ENCODE measurements around the gene SEMA3D.

Gene SEMA3D

DNA sequence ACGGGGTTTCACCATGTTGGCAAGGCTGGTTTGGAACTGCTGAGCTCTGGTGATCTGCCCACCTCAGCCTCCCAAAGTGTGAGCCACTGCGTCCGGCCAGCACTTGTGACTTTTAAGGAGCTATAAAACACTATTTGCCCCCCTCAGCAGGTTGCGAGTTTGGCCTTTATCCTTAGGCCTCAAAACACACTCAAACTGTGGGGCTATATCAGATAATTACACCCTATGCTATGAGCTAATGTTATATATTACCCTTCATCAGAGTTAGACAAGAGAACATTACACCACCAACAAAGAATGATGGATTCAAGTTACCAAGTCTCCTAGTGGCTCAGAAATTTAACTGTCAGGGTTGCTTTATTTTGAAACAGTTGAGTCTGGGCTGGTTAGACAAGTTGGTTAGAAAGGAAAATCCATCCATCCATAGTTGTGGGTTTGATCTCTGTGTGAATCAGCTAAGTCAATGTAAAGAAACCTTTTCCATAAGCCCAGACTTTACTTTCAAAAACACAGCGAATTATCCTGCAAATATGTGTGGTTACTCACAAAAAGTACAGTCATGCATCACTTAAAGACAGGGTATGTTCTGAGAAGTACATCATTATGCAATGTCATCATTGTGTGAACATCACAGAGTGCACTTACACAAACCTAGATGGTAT lies 115.8 kb downstream of the SEMA3D start:
- Histone ChIP-seq H3K9me3 (ENCODE audit: control insufficient read depth, low read depth, low read length) (no peaks in the 10 kb centered on the region), H3K36me3 (ENCODE audit: control insufficient read depth, low read depth, low read length) (no peaks in the 10 kb centered on the region), H3K27ac (ENCODE audit: low read length) (no peak overlapping the region), H3K4me3 (ENCODE audit: low read length) (no peak overlapping the region), H3K27me3 (ENCODE audit: control insufficient read depth, insufficient read depth, low read length) (no peaks in the 10 kb centered on the region), H3K9ac (ENCODE audit: low read length) (no peak overlapping the region), H3K4me1 (ENCODE audit: control insufficient read depth, low read depth, low read length) (peaks cover 3% of the 10 kb centered on the region)

- Histone ChIP-seq H3K9ac (ENCODE audit: low read length) (no peak overlapping the region), H3K9me3 (ENCODE audit: control insufficient read depth, low read depth, low read length) (no peaks in the 10 kb centered on the region), H3K27me3 (ENCODE audit: control insufficient read depth, insufficient read depth, low read length) (no peaks in the 10 kb centered on the region)
Measured at GRCh38 chr7:85068799-85069198, 118.1 kb downstream of the SEMA3D start.

GRCh38 chr7:85067371-85067770 lies 119.5 kb downstream of the SEMA3D start:
- H3K4me1 ChIP-seq (ENCODE audit: control insufficient read depth, low read depth, low read length), result peaks cover 5% of the 10 kb centered on the region
- no peaks in the 10 kb centered on the region for H3K36me3 ChIP-seq (ENCODE audit: control insufficient read depth, low read depth, low read length)
- no peak overlapping the region for H3K27ac ChIP-seq (ENCODE audit: low read length)
- H3K9ac ChIP-seq (ENCODE audit: low read length), result no peak overlapping the region
- H3K4me3 ChIP-seq (ENCODE audit: low read length), result no peak overlapping the region
- H3K27me3 ChIP-seq (ENCODE audit: control insufficient read depth, insufficient read depth, low read length), result no peaks in the 10 kb centered on the region
- no peaks in the 10 kb centered on the region for H3K9me3 ChIP-seq (ENCODE audit: control insufficient read depth, low read depth, low read length)

More at GRCh38 chr7:85068799-85069198, 118.1 kb downstream of the SEMA3D start:
- Histone ChIP-seq H3K27ac (ENCODE audit: low read length) (no peak overlapping the region), H3K36me3 (ENCODE audit: control insufficient read depth, low read depth, low read length) (no peaks in the 10 kb centered on the region), H3K4me3 (ENCODE audit: low read length) (no peak overlapping the region), H3K4me1 (ENCODE audit: control insufficient read depth, low read depth, low read length) (peaks cover 5% of the 10 kb centered on the region)

DNA sequence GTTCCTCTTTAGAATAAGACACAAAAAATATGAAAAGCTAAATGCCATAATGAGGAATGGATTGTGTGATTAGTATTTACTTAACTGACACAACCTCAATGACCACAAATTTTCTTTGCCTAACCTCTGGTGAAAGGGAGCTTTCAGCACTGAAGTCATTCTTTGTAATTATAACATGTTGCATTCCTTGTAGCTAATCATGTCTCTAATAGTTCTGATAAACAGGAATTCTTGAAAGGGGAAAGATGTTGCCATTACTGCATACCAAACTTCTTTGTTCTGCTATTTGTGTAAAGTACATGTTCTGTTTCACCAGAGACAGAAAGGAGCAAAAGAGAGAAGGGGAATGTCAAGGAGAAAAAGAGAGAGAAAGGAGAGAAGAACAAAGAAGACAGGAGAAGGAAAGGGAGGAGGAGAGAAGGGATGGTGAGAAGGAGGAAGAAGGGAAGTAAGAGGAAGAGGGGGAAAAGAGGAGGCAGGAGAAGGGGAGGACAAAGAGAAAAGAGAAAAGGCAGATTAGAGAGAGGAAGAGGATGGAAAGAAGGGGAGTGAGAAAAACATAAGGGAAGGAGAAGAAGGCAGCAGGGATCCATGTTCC lies 120.9 kb downstream of the SEMA3D start:
- Histone ChIP-seq H3K27ac (ENCODE audit: low read length) (no peak overlapping the region), H3K36me3 (ENCODE audit: control insufficient read depth, low read depth, low read length) (no peaks in the 10 kb centered on the region), H3K9ac (ENCODE audit: low read length) (no peak overlapping the region), H3K4me3 (ENCODE audit: low read length) (no peak overlapping the region), H3K4me1 (ENCODE audit: control insufficient read depth, low read depth, low read length) (peaks cover 5% of the 10 kb centered on the region), H3K9me3 (ENCODE audit: control insufficient read depth, low read depth, low read length) (no peaks in the 10 kb centered on the region), H3K27me3 (ENCODE audit: control insufficient read depth, insufficient read depth, low read length) (no peaks in the 10 kb centered on the region)

- Histone ChIP-seq H3K9ac (ENCODE audit: low read length) (no peak overlapping the region), H3K27ac (ENCODE audit: low read length) (no peak overlapping the region), H3K9me3 (ENCODE audit: control insufficient read depth, low read depth, low read length) (no peaks in the 10 kb centered on the region), H3K27me3 (ENCODE audit: control insufficient read depth, insufficient read depth, low read length) (no peaks in the 10 kb centered on the region), H3K36me3 (ENCODE audit: control insufficient read depth, low read depth, low read length) (no peaks in the 10 kb centered on the region), H3K4me1 (ENCODE audit: control insufficient read depth, low read depth, low read length) (peaks cover 5% of the 10 kb centered on the region), H3K4me3 (ENCODE audit: low read length) (no peak overlapping the region)
Measured at GRCh38 chr7:85065306-85065705, 121.5 kb downstream of the SEMA3D start.

- H3K9me3 ChIP-seq (ENCODE audit: control insufficient read depth, low read depth, low read length), result no peaks in the 10 kb centered on the region
- no peaks in the 10 kb centered on the region for H3K27me3 ChIP-seq (ENCODE audit: control insufficient read depth, insufficient read depth, low read length)
- H3K9ac ChIP-seq (ENCODE audit: low read length), result no peak overlapping the region
- peaks cover 5% of the 10 kb centered on the region for H3K4me1 ChIP-seq (ENCODE audit: control insufficient read depth, low read depth, low read length)
- H3K27ac ChIP-seq (ENCODE audit: low read length), result no peak overlapping the region
- no peak overlapping the region for H3K4me3 ChIP-seq (ENCODE audit: low read length)
- no peaks in the 10 kb centered on the region for H3K36me3 ChIP-seq (ENCODE audit: control insufficient read depth, low read depth, low read length)
Measured at GRCh38 chr7:85062651-85063050, 124.2 kb downstream of the SEMA3D start.

- H3K27ac ChIP-seq (ENCODE audit: low read length), result no peak overlapping the region
- peaks cover 5% of the 10 kb centered on the region for H3K4me1 ChIP-seq (ENCODE audit: control insufficient read depth, low read depth, low read length)
- no peaks in the 10 kb centered on the region for H3K9me3 ChIP-seq (ENCODE audit: control insufficient read depth, low read depth, low read length)
- no peak overlapping the region for H3K4me3 ChIP-seq (ENCODE audit: low read length)
- H3K27me3 ChIP-seq (ENCODE audit: control insufficient read depth, insufficient read depth, low read length), result no peaks in the 10 kb centered on the region
- no peak overlapping the region for H3K9ac ChIP-seq (ENCODE audit: low read length)
- no peaks in the 10 kb centered on the region for H3K36me3 ChIP-seq (ENCODE audit: control insufficient read depth, low read depth, low read length)
Measured at GRCh38 chr7:85061456-85061855, 125.4 kb downstream of the SEMA3D start.

DNA sequence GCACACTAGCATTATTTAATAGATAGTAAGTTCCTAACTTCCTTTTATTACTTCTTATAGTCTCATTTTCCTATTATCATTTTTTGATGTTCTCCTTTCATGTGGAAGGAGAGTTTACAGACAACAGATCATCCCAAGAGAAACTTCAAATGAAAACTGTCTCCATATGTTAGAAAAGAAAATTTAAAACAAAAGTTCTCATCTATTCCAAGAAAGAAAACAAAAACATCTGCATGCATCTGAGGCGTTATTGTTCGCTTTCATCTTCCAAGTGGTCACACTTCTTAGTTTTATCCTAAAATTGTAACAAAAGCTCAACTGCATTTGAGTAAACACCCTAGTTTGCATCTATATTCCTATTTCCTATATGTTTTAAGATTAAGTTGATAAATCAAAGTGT lies 126.2 kb downstream of the SEMA3D start:
- no peaks in the 10 kb centered on the region for H3K36me3 ChIP-seq (ENCODE audit: control insufficient read depth, low read depth, low read length)
- no peaks in the 10 kb centered on the region for H3K27me3 ChIP-seq (ENCODE audit: control insufficient read depth, insufficient read depth, low read length)

DNA sequence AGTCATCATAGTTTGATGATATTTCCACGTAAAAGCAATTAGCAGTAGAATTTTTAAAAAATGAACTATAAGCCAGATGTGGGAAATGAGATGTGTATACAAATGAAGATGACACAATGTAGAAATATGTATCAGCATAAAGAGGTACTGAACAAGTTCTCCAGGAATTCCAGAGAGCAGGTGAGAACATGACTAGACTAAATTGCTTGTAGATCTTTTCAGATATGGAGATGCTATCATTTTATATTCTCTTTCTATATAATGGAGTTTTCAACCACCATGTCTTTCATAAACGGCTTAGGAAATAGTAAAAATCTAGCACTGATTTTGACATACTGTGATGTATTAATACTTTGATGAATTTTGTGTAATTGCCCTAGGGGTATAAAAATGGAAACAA lies 130.9 kb downstream of the SEMA3D start:
- no peak overlapping the region for H3K27ac ChIP-seq (ENCODE audit: low read length)
- no peaks in the 10 kb centered on the region for H3K9me3 ChIP-seq (ENCODE audit: control insufficient read depth, low read depth, low read length)
- H3K36me3 ChIP-seq (ENCODE audit: control insufficient read depth, low read depth, low read length), result no peaks in the 10 kb centered on the region
- H3K4me3 ChIP-seq (ENCODE audit: low read length), result no peak overlapping the region
- no peak overlapping the region for H3K9ac ChIP-seq (ENCODE audit: low read length)
- no peaks in the 10 kb centered on the region for H3K27me3 ChIP-seq (ENCODE audit: control insufficient read depth, insufficient read depth, low read length)
- H3K4me1 ChIP-seq (ENCODE audit: control insufficient read depth, low read depth, low read length), result peaks cover 7% of the 10 kb centered on the region

More for the DNA sequence above, 126.2 kb downstream of the SEMA3D start:
- Histone ChIP-seq H3K9me3 (ENCODE audit: control insufficient read depth, low read depth, low read length) (no peaks in the 10 kb centered on the region), H3K4me3 (ENCODE audit: low read length) (no peak overlapping the region), H3K9ac (ENCODE audit: low read length) (no peak overlapping the region), H3K4me1 (ENCODE audit: control insufficient read depth, low read depth, low read length) (no peaks in the 10 kb centered on the region), H3K27ac (ENCODE audit: low read length) (no peak overlapping the region)

GRCh38 chr7:85055196-85055595 lies 131.7 kb downstream of the SEMA3D start:
- H3K9me3 ChIP-seq (ENCODE audit: control insufficient read depth, low read depth, low read length), result no peaks in the 10 kb centered on the region
- no peak overlapping the region for H3K4me3 ChIP-seq (ENCODE audit: low read length)
- no peaks in the 10 kb centered on the region for H3K36me3 ChIP-seq (ENCODE audit: control insufficient read depth, low read depth, low read length)
- no peak overlapping the region for H3K27ac ChIP-seq (ENCODE audit: low read length)
- peaks cover 7% of the 10 kb centered on the region for H3K4me1 ChIP-seq (ENCODE audit: control insufficient read depth, low read depth, low read length)
- H3K9ac ChIP-seq (ENCODE audit: low read length), result no peak overlapping the region
- H3K27me3 ChIP-seq (ENCODE audit: control insufficient read depth, insufficient read depth, low read length), result no peaks in the 10 kb centered on the region

DNA sequence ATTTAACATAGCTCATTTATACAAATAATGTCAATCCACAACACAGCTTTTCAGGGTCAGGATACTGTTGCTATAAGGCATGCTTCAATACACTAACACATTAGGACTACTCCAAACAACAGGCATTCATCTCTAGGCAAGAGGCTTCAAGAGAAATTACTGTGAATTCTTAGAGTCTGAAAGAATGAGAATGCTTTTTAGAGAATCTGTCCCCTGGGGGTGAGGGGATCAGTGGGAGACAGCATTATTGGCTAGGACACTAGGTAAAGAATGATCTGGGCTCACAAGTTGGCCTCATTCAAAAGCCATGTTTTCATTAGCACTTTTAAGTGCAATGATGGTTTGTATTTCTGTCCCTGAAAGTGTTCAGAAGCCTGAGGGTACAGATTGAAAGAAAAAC lies 132.6 kb downstream of the SEMA3D start:
- Histone ChIP-seq H3K9me3 (ENCODE audit: control insufficient read depth, low read depth, low read length) (no peaks in the 10 kb centered on the region), H3K4me1 (ENCODE audit: control insufficient read depth, low read depth, low read length) (peaks cover 12% of the 10 kb centered on the region), H3K27me3 (ENCODE audit: control insufficient read depth, insufficient read depth, low read length) (no peaks in the 10 kb centered on the region), H3K9ac (ENCODE audit: low read length) (no peak overlapping the region), H3K36me3 (ENCODE audit: control insufficient read depth, low read depth, low read length) (no peaks in the 10 kb centered on the region), H3K4me3 (ENCODE audit: low read length) (no peak overlapping the region), H3K27ac (ENCODE audit: low read length) (no peak overlapping the region)

DNA sequence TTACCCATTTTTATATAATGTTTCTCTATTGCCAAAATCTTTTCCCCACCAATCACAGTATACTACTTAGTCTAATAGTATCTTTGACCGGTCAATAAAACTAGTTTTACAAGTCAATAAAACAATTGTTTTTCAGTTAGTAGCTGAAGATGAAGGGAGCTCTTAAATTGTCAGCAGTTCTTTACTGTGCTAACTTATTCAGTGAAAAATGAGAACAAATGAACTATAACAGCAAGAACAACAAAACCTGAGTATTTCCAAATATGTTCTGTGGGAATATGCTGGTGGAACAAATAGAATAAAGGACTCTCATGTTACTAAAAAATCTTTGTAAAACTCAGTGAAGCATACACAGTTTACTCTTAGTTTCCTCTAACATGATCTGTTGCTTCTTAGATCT lies 134.0 kb downstream of the SEMA3D start:
- Histone ChIP-seq H3K27ac (ENCODE audit: low read length) (no peak overlapping the region), H3K4me1 (ENCODE audit: control insufficient read depth, low read depth, low read length) (peaks cover 12% of the 10 kb centered on the region), H3K27me3 (ENCODE audit: control insufficient read depth, insufficient read depth, low read length) (no peaks in the 10 kb centered on the region), H3K9me3 (ENCODE audit: control insufficient read depth, low read depth, low read length) (no peaks in the 10 kb centered on the region), H3K4me3 (ENCODE audit: low read length) (no peak overlapping the region), H3K36me3 (ENCODE audit: control insufficient read depth, low read depth, low read length) (no peaks in the 10 kb centered on the region), H3K9ac (ENCODE audit: low read length) (no peak overlapping the region)

Data from iPS-18a (cell line).